HL-60 (cell line): ENCODE measurements around the gene ARHGAP29.

Experiments used
- DNase-seq, 2 experiments: peaks; one replicate each; pipeline ENCODE4 v3.0.0-alpha.2; 2010 to 2020; ENCODE audit warnings: low read depth in 1 of 2, low spot score in 1 of 2
- H3K27ac ChIP-seq: fragments of 250-450 bp; sonication (Bioruptor Pico); replicated peaks from 2 replicates; pipeline ENCODE4 v1.5.1; 2020; ENCODE audit warnings: mild to moderate bottlenecking, moderate library complexity
- H3K27me3 ChIP-seq: fragments of 250-450 bp; sonication (Bioruptor Pico); 2 replicates; pipeline ENCODE4 v1.5.1; 2021; ENCODE audit warnings: mild to moderate bottlenecking, moderate library complexity; ENCODE audit not compliant: insufficient read depth, poor library complexity, severe bottlenecking
- H3K4me3 ChIP-seq: replicated peaks from 2 replicates; pipeline ENCODE4 v1.5.1; 2011; ENCODE audit warnings: mild to moderate bottlenecking, control low read depth, low read length; ENCODE audit not compliant: insufficient read depth
- CTCF ChIP-seq: IDR thresholded peaks from one replicate; pipeline ENCODE4 v1.5.1; 2011; ENCODE audit warnings: low read length, control low read depth, inconsistent platforms; ENCODE audit not compliant: insufficient read depth
- GABPA ChIP-seq: IDR thresholded peaks from 2 replicates; pipeline ENCODE4 v1.6.1; 2012; ENCODE audit warnings: low read depth
- POLR2AphosphoS5 ChIP-seq: IDR thresholded peaks from 2 replicates; pipeline ENCODE4 v1.6.1; 2012; ENCODE audit warnings: low read depth
- REST ChIP-seq: IDR thresholded peaks from 2 replicates; pipeline ENCODE4 v1.6.1; 2012; ENCODE audit warnings: low read depth; ENCODE audit not compliant: insufficient replicate concordance
- SPI1 ChIP-seq: IDR thresholded peaks from 2 replicates; pipeline ENCODE4 v1.6.1; 2012; ENCODE audit warnings: low read depth, mild to moderate bottlenecking, borderline replicate concordance

Gene ARHGAP29

GRCh38 chr1:94273111-94273510 is 35.7 kb upstream of the ARHGAP29 start:
- no peak for DNase-seq
- TF ChIP-seq POLR2AphosphoS5 = no peak
- TF ChIP-seq CTCF = no peak
- TF ChIP-seq SPI1 = no peak
- TF ChIP-seq REST = no peak
- TF ChIP-seq GABPA = no peak
- no peak overlapping the region for H3K4me3 ChIP-seq
- peaks cover 5% of the 10 kb centered on the region for H3K27me3 ChIP-seq
- H3K27ac ChIP-seq = no peak overlapping the region

- Histone ChIP-seq H3K27ac (no peak overlapping the region), H3K4me3 (no peak overlapping the region)
- TF ChIP-seq POLR2AphosphoS5 (no peak), REST (no peak), GABPA (no peak)
Measured at GRCh38 chr1:94272388-94272787, 35.0 kb upstream of the ARHGAP29 start.

GRCh38 chr1:94271373-94271772 is 34.0 kb upstream of the ARHGAP29 start:
- peaks cover 5% of the 10 kb centered on the region for H3K27me3 ChIP-seq
- TF ChIP-seq SPI1 = no peak
- no peak for TF ChIP-seq POLR2AphosphoS5
- no peak for TF ChIP-seq REST
- no peak for TF ChIP-seq CTCF
- no peak for TF ChIP-seq GABPA
- H3K27ac ChIP-seq = no peak overlapping the region
- no peak for DNase-seq
- H3K4me3 ChIP-seq = no peak overlapping the region

More at GRCh38 chr1:94272388-94272787, 35.0 kb upstream of the ARHGAP29 start:
- DNase-seq = no peak
- H3K27me3 ChIP-seq = peaks cover 5% of the 10 kb centered on the region
